Measurements from ENCODE around the gene TNFRSF12A. TPM values are rescaled to one million over a fixed set of nuclear protein-coding genes. Genes with fewer than 3 reads are reported as not detected.
"Not testable (repeated sequence)": the region's sequence is repeated elsewhere in the genome, so short reads cannot be mapped to it uniquely, and the experiment has no call there.

The TNFRSF12A gene
- total and polyA plus RNA-seq, 2 donors (not counting 1 experiment from before 2014, with no cell fraction given): 80.7 to 196 TPM

- H3K9ac ChIP-seq (ENCODE audit: insufficient read depth, low read length): no peak overlapping the region
- H3K9me3 ChIP-seq (ENCODE audit: control insufficient read depth, insufficient read depth, low read depth, low read length): no peaks in the 10 kb centered on the region
- no peaks in the 10 kb centered on the region for H3K36me3 ChIP-seq (ENCODE audit: control insufficient read depth, insufficient read depth, low read length)
- H3K4me2 ChIP-seq (ENCODE audit: extremely low read depth, insufficient read depth, low read length): no peak overlapping the region
- no peak overlapping the region for H2AFZ ChIP-seq (ENCODE audit: low read length)
- no peaks in the 10 kb centered on the region for H4K20me1 ChIP-seq (ENCODE audit: control insufficient read depth, extremely low read depth, insufficient read depth, low read length)
- no peaks in the 10 kb centered on the region for H3K79me2 ChIP-seq (ENCODE audit: control insufficient read depth, insufficient read depth, low read length)
- DNase-seq (ENCODE audit: low read depth in 2 of 2): no peak
- H3K4me1 ChIP-seq (ENCODE audit: control insufficient read depth, extremely low read depth, insufficient read depth, low read length): no peaks in the 10 kb centered on the region
- no peak overlapping the region for H3K27ac ChIP-seq (ENCODE audit: insufficient read depth, low read length)
- no peak overlapping the region for H3K4me3 ChIP-seq (replicated peaks in 1 of 4; ENCODE audit: control extremely low read depth in 1 of 4, insufficient read depth in 1 of 4, low read depth in 3 of 4, low read length in 4 of 4)
- peaks cover 36% of the 10 kb centered on the region for H3K27me3 ChIP-seq (ENCODE audit: control insufficient read depth, insufficient read depth, low read length)
- no peak for TF ChIP-seq CTCF (conservative IDR thresholded peaks at IDR 0.05 in 1 of 2, IDR thresholded peaks at IDR 0.05 in 1 of 2; ENCODE audit: low read depth in 1 of 2, low read length in 2 of 2)
- no peak for TF ChIP-seq EZH2 (IDR thresholded peaks at IDR 0.05; ENCODE audit: low read length, missing control alignments)
Measured at GRCh38 chr16:3050487-3050886, 30.3 kb downstream of the TNFRSF12A start.

- no peaks in the 10 kb centered on the region for H3K9me3 ChIP-seq (ENCODE audit: control insufficient read depth, insufficient read depth, low read depth, low read length)
- H3K4me1 ChIP-seq (ENCODE audit: control insufficient read depth, extremely low read depth, insufficient read depth, low read length): no peaks in the 10 kb centered on the region
- no peak overlapping the region for H3K4me2 ChIP-seq (ENCODE audit: extremely low read depth, insufficient read depth, low read length)
- H3K9ac ChIP-seq (ENCODE audit: insufficient read depth, low read length): no peak overlapping the region
- no peaks in the 10 kb centered on the region for H4K20me1 ChIP-seq (ENCODE audit: control insufficient read depth, extremely low read depth, insufficient read depth, low read length)
- H2AFZ ChIP-seq (ENCODE audit: low read length): no peak overlapping the region
- no peak overlapping the region for H3K27ac ChIP-seq (ENCODE audit: insufficient read depth, low read length)
- no peak overlapping the region for H3K4me3 ChIP-seq (replicated peaks in 1 of 4; ENCODE audit: control extremely low read depth in 1 of 4, insufficient read depth in 1 of 4, low read depth in 3 of 4, low read length in 4 of 4)
- no peak for TF ChIP-seq EZH2 (IDR thresholded peaks at IDR 0.05; ENCODE audit: low read length, missing control alignments)
- no peak for TF ChIP-seq CTCF (conservative IDR thresholded peaks at IDR 0.05 in 1 of 2, IDR thresholded peaks at IDR 0.05 in 1 of 2; ENCODE audit: low read depth in 1 of 2, low read length in 2 of 2)
- H3K79me2 ChIP-seq (ENCODE audit: control insufficient read depth, insufficient read depth, low read length): no peaks in the 10 kb centered on the region
- H3K27me3 ChIP-seq (ENCODE audit: control insufficient read depth, insufficient read depth, low read length): peaks cover 32% of the 10 kb centered on the region
- DNase-seq (ENCODE audit: low read depth in 2 of 2): no peak
- H3K36me3 ChIP-seq (ENCODE audit: control insufficient read depth, insufficient read depth, low read length): no peaks in the 10 kb centered on the region
Measured at GRCh38 chr16:3051009-3051408, 30.8 kb downstream of the TNFRSF12A start.

- H3K79me2 ChIP-seq (ENCODE audit: control insufficient read depth, insufficient read depth, low read length): no peaks in the 10 kb centered on the region
- TF ChIP-seq EZH2 (IDR thresholded peaks at IDR 0.05; ENCODE audit: low read length, missing control alignments) (no peak), CTCF (conservative IDR thresholded peaks at IDR 0.05 in 1 of 2, IDR thresholded peaks at IDR 0.05 in 1 of 2; ENCODE audit: low read depth in 1 of 2, low read length in 2 of 2) (no peak)
Measured at GRCh38 chr16:3051494-3051893, 31.3 kb downstream of the TNFRSF12A start.

GRCh38 chr16:3052571-3053329 is 32.6 kb downstream of the TNFRSF12A start:
- not testable (repeated sequence) for H4K20me1 ChIP-seq (ENCODE audit: control insufficient read depth, extremely low read depth, insufficient read depth, low read length); H3K9ac ChIP-seq (ENCODE audit: insufficient read depth, low read length); H3K4me2 ChIP-seq (ENCODE audit: extremely low read depth, insufficient read depth, low read length); DNase-seq (ENCODE audit: low read depth in 2 of 2); H3K9me3 ChIP-seq (ENCODE audit: control insufficient read depth, insufficient read depth, low read depth, low read length); H3K4me3 ChIP-seq (replicated peaks in 1 of 4; ENCODE audit: control extremely low read depth in 1 of 4, insufficient read depth in 1 of 4, low read depth in 3 of 4, low read length in 4 of 4); H3K27ac ChIP-seq (ENCODE audit: insufficient read depth, low read length); H2AFZ ChIP-seq (ENCODE audit: low read length); H3K4me1 ChIP-seq (ENCODE audit: control insufficient read depth, extremely low read depth, insufficient read depth, low read length); H3K36me3 ChIP-seq (ENCODE audit: control insufficient read depth, insufficient read depth, low read length); H3K79me2 ChIP-seq (ENCODE audit: control insufficient read depth, insufficient read depth, low read length)
- H3K27me3 ChIP-seq (ENCODE audit: control insufficient read depth, insufficient read depth, low read length): peaks cover 19% of the 10 kb centered on the region

More at GRCh38 chr16:3051494-3051893, 31.3 kb downstream of the TNFRSF12A start:
- Histone ChIP-seq H3K4me1 (ENCODE audit: control insufficient read depth, extremely low read depth, insufficient read depth, low read length) (no peaks in the 10 kb centered on the region), H3K9ac (ENCODE audit: insufficient read depth, low read length) (no peak overlapping the region), H3K4me2 (ENCODE audit: extremely low read depth, insufficient read depth, low read length) (no peak overlapping the region), H3K27me3 (ENCODE audit: control insufficient read depth, insufficient read depth, low read length) (peaks cover 29% of the 10 kb centered on the region), H4K20me1 (ENCODE audit: control insufficient read depth, extremely low read depth, insufficient read depth, low read length) (no peaks in the 10 kb centered on the region), H3K36me3 (ENCODE audit: control insufficient read depth, insufficient read depth, low read length) (no peaks in the 10 kb centered on the region), H3K9me3 (ENCODE audit: control insufficient read depth, insufficient read depth, low read depth, low read length) (no peaks in the 10 kb centered on the region), H3K4me3 (replicated peaks in 1 of 4; ENCODE audit: control extremely low read depth in 1 of 4, insufficient read depth in 1 of 4, low read depth in 3 of 4, low read length in 4 of 4) (no peak overlapping the region), H3K27ac (ENCODE audit: insufficient read depth, low read length) (no peak overlapping the region), H2AFZ (ENCODE audit: low read length) (no peak overlapping the region)
- DNase-seq (ENCODE audit: low read depth in 2 of 2): no peak
